ENCODE results near the gene BLVRA.
"Not testable (repeated sequence)": the region's sequence is repeated elsewhere in the genome, so short reads cannot be mapped to it uniquely, and the experiment has no call there.

The BLVRA gene

DNA sequence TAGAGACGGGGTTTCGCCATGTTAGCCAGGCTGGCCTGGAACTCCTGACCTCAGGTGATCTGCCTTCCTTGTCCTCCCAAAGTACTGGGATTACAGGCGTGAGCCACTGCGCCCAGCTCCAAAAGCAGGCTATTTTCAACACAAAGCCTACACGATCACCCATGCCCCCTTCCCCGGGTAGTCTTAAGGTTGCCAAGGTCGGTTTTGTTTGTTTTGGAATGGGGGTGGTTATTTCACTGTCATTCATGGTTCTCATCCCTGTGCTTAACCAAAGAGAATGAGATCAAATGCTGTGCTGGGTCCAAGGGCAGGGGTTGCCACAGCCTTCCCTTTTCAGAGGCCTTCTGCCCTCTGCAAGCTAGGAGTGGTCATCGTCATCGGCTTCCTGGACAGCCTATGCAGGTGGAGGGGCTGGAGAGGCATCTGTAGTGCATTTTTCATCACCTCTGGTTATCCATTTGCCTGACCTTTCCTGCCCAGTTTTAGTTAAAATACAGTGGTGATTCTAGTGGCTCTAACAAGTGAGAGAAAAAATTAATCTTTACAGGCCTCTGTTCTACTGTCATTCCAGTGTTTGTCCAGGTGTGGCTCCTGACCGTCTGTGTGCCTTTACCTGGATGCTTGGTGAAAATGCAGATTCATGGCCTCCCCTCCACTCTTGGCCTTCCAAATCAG lies 11.4 kb downstream of the BLVRA start:
- DNase-seq = no peak

DNA sequence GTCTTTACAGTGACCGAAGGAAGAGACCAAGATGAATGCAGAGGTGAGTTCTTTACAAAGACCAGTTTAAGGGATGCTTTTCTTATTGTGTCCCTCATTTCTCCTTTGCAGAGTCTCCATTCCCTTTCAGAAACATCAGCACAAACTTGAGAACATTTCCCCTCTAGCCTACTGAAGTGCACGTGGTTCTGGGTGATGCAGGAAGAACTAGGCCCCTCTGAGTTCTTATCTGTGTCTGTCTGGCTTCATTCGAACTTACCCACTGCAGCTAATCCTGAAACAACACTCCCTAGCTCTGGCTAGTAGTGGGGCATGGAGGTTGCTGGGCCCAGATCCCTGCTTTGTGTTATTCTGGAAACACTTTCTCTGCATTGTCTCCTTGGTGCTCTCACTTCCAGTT lies 12.6 kb downstream of the BLVRA start:
- DNase-seq = no peak

DNA sequence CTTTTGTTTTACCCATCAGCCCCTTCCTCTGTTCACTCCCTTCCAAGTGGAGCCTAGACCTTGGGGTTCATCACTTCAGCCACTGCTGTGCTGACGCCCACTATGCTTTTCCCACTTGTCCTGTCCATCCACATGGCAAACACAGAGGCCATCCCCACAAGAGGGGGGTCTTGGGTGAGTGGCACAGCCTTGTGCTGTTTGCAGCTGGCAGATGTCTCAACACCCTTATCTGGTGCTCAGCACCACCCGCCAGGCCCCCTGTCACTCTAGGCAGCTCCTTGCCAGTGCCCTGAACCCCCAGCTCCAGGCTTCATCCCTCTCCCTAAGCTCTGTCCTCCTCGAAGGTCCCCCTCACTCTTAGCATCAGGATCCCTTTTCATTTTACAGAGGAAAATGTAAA lies 13.1 kb downstream of the BLVRA start:
- no peak for DNase-seq

DNA sequence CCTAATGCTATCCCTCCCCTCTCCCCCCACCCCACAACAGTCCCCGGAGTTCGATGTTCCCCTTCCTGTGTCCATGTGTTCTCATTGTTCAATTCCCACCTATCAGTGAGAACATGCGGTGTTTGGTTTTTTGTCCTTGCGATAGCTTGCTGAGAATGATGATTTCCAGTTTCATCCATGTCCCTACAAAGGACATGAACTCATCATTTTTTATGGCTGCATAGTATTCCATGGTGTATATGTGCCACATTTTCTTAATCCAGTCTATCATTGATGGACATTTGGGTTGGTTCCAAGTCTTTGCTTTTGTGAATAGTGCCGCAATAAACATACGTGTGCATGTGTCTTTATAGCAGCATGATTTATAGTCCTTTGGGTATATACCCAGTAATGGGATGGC lies 14.8 kb downstream of the BLVRA start:
- not testable (repeated sequence) for DNase-seq

DNA sequence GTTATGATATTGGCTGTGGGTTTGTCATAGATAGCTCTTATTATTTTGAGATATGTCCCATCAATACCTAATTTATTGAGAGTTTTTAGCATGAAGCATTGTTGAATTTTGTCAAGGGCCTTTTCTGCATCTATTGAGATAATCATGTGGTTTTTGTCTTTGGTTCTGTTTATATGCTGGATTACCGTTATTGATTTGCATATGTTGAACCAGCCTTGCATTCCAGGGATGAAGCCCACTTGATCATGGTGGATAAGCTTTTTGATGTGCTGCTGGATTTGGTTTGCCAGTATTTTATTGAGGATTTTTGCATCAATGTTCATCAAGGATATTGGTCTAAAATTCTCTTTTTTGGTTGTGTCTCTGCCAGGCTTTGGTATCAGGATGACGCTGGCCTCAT lies 16.8 kb downstream of the BLVRA start:
- DNase-seq = not testable (repeated sequence)

- DNase-seq = not testable (repeated sequence)
Measured at GRCh38 chr7:43778293-43779044, 20.0 kb downstream of the BLVRA start.

GRCh38 chr7:43779045-43779812 lies 20.7 kb downstream of the BLVRA start:
- no peak for DNase-seq

GRCh38 chr7:43781726-43782607 lies 23.5 kb downstream of the BLVRA start:
- DNase-seq = no peak

DNA sequence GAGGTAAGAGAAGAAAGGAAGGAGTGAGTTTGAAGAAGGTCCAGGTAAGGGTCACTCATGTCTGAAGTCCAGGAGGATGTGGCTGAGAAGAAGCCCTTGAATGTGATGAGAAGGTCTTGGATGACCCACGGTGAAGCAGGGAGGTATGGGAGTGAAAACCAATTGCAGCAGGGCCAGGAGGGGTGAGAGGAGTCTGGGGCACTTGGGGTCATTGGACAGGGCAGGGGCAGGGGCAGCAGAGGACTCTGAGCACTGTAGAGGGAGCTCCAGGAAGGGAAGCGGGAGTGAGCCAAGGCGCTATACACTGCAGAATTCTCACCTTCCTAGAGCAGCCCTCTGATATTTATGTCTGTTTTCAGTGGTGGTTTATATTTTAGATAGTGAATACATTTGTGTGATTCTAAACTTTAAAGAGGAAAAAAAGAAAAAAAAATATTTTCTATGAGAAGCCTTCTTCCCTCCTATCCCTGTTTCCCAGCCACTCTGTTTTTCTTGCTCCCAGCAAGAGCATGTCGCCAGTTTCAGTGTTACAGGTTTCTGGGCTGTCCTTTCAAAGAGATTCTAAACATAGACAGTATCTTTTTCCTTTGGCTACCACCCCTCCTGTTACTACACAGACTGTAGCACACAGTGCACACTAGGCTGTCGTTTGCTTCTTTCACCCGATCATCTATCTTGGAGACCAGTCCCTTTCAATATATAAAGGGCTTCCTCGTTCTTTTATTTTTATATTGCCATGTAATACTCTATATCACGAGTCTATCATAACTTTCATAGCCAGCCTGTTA lies 24.5 kb downstream of the BLVRA start:
- no peak for DNase-seq

- DNase-seq = no peak
Measured at GRCh38 chr7:43784030-43784584, 25.6 kb downstream of the BLVRA start.

- not testable (repeated sequence) for DNase-seq
Measured at GRCh38 chr7:43784585-43785087, 26.2 kb downstream of the BLVRA start.

DNA sequence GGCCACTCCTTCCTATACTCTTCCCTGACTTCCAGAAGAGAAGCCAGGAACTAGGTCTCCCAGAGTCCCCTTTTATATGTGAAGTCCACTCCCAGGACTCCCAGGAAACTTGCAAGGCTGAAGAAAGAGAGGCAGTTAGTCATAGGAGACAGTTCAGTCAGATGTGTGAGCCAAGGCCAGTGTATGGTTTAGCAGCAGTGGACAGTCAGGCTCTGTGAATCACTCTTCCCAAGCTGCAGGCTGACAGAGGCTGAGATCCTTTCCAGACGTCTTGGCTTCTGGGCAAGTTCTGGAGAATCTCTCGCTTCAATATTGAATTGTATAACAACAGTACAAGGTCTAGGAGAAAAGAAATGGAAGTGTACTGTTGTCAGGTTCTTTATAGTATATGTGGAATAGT lies 26.9 kb downstream of the BLVRA start:
- DNase-seq = no peak

- no peak for DNase-seq
Measured at GRCh38 chr7:43787771-43788170, 29.3 kb downstream of the BLVRA start.

- DNase-seq = no peak
Measured at GRCh38 chr7:43790006-43790405, 31.5 kb downstream of the BLVRA start.

- DNase-seq = no peak
Measured at GRCh38 chr7:43790834-43791233, 32.4 kb downstream of the BLVRA start.

DNA sequence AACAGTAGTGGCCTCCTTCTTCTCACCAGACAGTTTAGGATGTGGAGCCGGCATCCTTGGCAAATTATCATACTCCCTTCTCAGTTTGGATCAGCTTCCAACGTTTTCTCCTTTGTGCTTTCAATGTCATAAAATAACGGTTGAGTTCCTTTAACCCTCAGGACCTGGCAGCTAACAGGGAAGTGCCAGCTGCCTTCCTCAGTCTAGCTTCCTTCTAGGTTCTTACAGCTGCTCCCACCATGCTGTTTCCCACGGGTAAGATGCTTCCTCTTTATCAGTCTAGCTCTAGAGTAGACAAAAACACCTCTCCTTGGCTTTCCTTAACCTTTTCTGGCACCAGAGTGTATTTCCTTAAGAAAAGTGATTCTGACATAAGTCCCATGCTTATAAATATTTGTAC lies 33.2 kb downstream of the BLVRA start:
- DNase-seq = no peak

GRCh38 chr7:43792471-43793150 lies 34.1 kb downstream of the BLVRA start:
- no peak for DNase-seq

DNA sequence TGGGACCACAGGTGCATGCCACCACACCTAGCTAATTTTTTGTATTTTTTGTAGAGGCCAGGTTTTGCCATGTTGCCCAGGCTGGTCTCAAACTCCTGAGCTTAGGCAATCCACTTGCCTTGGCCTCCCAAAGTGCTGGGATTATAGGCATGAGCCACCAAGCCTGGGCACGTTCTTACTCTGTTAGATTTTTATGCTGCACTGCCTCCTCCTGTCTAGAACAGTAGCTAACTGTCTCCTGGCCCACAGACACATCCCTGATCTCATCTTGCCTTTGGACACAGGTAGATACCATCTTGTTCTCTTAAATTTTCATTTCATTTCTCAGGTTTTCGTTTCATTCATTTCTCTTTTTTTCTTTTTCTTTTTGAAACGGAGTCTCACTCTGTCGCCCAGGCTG lies 41.1 kb downstream of the BLVRA start:
- DNase-seq = no peak

GRCh38 chr7:43803865-43804264 lies 45.4 kb downstream of the BLVRA start:
- no peak for DNase-seq

GRCh38 chr7:43808410-43808809 lies 49.9 kb downstream of the BLVRA start:
- DNase-seq = no peak
